TTC549 (cell line): ENCODE results near the gene SURF4.
"Not testable (repeated sequence)": the region's sequence is repeated elsewhere in the genome, so short reads cannot be mapped to it uniquely, and the experiment has no call there.

Experiments used
- FAIRE-seq: peaks from 2 replicates; lab custom pipeline; 2012; peaks lifted over from hg19 to GRCh38; lab: Jason Lieb, UNC

Gene SURF4

GRCh38 chr9:133333011-133333410 is 42.8 kb downstream of the SURF4 start:
- FAIRE-seq, result no peak

DNA sequence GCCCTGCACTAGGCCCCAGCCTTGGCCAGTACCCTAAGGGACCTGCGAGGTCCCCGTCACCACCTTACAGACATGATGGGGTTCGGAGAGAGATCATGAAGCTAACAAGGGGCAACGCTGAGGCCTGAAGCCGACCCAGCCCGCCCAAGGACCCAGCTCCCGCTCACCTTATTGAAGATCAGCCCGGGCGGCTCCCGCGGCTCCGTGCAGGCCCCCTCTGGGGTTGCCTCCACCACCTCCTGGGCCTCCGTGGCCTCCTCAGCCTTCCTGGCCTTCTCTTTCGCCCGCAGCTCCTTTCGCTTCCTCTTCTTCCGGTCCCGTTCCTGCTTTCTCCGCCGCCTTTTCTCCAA is 43.5 kb downstream of the SURF4 start:
- FAIRE-seq, result no peak

GRCh38 chr9:133331641-133332380 is 44.0 kb downstream of the SURF4 start:
- FAIRE-seq, result no peak

GRCh38 chr9:133331221-133331620 is 44.6 kb downstream of the SURF4 start:
- FAIRE-seq, result no peak

GRCh38 chr9:133329306-133330156 is 46.3 kb downstream of the SURF4 start:
- not testable (repeated sequence) for FAIRE-seq

DNA sequence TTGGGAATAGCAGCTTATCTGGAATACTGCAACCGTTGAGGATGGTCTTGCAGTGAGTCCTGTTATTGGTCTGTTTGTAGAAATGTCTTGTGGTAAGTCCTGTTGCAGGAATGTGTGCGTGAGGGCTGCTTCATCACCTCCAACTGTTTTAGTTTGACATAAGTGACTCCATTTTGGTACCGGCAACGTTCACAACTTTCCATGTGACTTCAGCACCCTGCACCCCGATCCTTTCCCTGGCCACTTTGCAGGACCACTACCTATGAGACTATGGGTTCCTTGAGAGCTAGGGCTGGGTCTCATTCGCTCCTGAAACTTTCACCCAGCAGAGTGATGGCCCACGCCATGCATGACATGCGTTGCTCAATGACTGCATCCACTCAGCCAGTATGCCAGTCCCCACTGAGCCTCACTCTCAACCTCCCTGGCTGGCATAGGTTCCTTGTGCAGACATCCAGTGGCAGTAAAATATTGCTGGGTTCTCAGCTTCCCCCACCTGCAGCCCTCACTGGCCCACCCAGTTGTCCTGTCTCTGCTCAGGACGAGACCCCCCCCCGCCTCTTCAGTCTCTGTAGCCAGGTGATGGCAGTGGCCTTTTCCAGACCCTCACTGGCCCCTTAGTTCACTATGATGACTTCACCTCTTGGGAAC is 47.9 kb downstream of the SURF4 start:
- FAIRE-seq, result no peak

DNA sequence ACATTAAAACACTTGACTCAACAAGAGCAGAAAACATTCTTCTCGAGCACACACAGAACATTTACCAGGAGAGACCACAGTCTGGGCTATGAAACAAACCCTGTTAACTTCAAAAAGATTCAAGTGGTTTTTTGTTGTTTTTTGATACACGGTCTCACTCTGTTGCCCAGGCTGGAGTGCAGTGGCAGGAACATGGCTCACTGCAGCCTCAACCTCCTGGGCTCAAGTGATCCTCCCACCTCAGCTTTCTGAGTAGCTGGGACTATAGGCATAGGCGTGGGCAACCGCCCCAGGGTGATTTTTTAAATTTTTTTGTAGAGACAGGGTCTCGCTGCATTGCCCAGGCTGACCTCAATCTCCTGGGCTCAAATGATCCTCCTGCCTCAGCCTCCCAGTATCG is 48.8 kb downstream of the SURF4 start:
- not testable (repeated sequence) for FAIRE-seq

DNA sequence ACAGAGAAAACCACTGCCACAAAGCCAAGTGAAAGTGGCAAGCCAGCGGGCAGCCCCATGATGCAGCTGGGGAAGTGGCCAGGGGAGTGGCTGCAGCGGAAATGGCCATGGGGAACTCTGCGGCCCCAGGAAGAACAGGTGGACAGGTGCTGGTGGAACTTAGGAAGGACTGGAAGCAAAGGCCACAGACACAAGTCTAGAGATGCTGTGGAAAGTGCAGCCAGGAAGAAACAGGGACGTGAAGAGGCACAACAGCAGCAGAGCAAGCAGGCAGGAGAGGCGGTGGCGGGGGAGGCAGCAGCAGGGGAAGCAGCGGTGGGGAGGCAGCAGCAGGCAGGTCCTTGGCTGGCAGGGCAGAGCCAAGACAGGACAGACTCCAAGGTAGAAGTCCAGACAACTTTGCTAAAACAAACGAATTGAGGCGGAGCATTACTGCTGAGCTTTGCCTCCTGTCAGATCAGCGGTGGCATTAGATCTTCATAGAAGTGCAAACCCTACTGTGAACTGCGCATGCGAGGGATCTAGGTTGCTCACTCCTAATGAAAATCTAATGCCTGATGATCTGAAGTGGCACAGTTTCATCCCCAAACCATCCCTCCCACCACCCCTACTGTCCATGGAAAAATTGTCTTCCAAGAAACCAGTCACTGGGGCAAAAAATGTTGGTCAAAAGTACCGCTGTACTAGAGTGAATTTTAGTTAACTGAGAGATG is 51.7 kb downstream of the SURF4 start:
- no peak for FAIRE-seq

GRCh38 chr9:133323211-133323610 is 52.6 kb downstream of the SURF4 start:
- FAIRE-seq, result no peak

GRCh38 chr9:133322701-133323100 is 53.2 kb downstream of the SURF4 start:
- no peak for FAIRE-seq

- FAIRE-seq, result no peak
Observed at GRCh38 chr9:133321411-133321935, 54.4 kb downstream of the SURF4 start.

DNA sequence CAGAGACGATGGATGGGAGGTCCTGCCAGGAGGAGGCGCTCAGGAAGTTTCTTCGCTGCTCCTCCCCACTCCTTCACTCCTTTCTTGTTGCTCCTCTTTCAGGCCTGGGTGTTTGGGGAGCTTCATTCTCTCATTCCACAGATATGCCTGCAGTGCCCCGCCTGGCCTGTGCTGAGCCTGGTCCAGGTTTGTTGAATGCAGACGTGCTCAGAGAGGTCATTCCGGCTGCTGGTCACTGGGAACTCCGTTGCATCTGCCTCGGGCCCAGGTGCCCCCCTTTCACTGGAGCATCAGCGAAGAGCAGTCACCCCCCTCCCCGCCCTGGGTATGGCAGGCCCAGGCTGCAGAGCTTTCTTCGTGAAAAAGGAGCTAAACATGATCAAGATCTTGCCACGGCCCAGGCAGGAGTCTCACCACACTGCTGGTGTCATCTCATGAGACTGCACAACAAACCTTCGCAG is 55.4 kb downstream of the SURF4 start:
- no peak for FAIRE-seq

DNA sequence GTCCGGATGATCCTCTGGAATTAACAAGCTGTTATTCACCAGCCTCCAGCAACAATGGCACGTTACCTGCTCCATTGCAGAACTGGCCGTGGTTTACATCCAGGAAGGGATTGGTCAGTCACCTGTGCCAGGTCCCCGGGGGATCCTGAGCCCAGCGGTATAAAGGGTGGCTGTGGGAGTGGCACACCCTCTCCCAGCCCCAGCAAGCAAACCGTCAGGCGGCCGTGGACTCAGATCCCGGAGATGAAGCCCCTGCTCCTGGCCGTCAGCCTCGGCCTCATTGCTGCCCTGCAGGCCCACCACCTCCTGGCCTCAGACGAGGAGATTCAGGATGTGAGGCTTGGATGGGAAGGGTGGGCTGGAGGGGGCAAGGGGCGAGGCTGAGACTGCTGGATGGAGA is 58.3 kb downstream of the SURF4 start:
- not testable (repeated sequence) for FAIRE-seq

GRCh38 chr9:133315997-133316396 is 59.9 kb downstream of the SURF4 start:
- no peak for FAIRE-seq
